Umbilical cord (tissue), 2 donors: ENCODE results near the gene KRTAP15-1. TPM values are rescaled to one million over a fixed set of nuclear protein-coding genes. Genes with fewer than 3 reads are reported as not detected.

ENCODE experiments used
- DNase-seq: peaks from one replicate; pipeline ENCODE4 v3.0.0-alpha.2; 2015; ENCODE audit warnings: low spot score
- total RNA-seq: library from RNA; depleted of rRNA; stranded (reverse); fragments of >200 nt; gene quantifications from one replicate; pipeline ENCODE4 v1.2.3, GENCODE V29; 2014; ENCODE audit warnings: low replicate concordance; ENCODE audit not compliant: insufficient read depth

KRTAP15-1 gene
- 5.5 TPM for total RNA-seq

DNA sequence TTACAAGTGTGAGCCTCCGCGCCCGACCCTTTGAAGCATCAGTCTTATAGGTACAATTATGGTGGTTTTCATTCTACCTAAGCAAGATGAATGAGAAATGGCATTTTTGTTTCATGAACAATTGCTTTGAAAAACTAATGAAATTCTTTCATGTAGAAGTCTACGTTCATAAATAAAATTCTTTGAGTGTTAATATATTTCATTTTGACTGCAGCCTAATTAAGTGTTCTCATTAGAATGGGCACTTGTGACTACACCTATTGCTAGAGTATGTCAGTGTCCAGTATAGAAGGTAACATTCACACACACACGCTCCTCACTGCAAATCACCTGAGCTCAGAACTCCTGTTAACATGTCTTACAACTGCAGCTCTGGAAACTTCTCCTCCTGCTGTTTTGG lies at the start of gene KRTAP15-1:
Gene KRTAP15-1 (plus strand): TSS at position 301 of the 400 bp plus-strand sequence. CDS start 53 bp downstream, at position 354.
- DNase-seq = no peak

GRCh38 chr21:30391492-30392025 lies 48.5 kb upstream of the KRTAP15-1 start:
- peak; percentile 8 for DNase-seq

GRCh38 chr21:30395731-30396130 lies 44.3 kb upstream of the KRTAP15-1 start, which contains the start of gene KRTAP13-1:
Gene KRTAP13-1 (plus strand): TSS chr21:30396031. CDS start chr21:30396087, 56 bp downstream.
- no peak for DNase-seq

DNA sequence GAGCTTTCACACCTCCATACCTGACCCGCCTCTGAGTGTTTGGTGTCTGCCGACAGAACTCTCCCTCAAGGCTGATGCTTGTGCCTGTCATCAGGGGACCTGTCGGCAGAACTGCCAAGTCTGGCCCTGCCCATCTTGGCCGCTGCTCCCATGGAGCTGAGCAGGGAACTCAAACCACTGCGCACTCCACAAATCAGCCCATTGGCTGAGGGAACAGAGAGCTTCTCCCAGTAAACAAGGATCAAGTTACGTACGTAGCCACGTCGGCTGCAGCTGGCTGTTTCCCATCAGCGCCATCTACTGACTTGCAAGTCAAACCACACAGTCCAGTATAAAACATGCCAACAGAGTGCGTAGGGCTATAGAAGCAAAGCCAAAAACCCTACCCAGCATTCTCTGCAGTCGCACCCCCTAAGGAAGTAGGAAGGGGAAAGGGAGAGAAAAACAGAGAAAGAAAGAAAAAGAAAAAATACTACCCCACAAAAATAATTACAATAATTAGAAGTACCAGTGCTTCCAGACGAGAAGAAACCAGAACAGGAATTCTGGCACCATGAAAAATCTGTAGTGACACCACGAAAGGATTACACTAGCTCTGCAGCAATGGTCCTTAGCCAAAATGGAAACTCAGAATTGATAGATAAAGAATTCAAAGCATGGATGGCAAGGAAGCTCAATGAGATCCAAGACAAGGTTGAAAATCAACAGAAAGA lies 31.1 kb upstream of the KRTAP15-1 start:
- peak; percentile 6 for DNase-seq

- DNase-seq = no peak
Observed at GRCh38 chr21:30415993-30416392, 24.1 kb upstream of the KRTAP15-1 start.

- no peak for DNase-seq
Observed at GRCh38 chr21:30425826-30426225, 14.2 kb upstream of the KRTAP15-1 start, which contains the start of gene KRTAP13-3. Gene KRTAP13-3 (minus strand): TSS chr21:30425926. CDS start chr21:30425912, 14 bp downstream.

GRCh38 chr21:30426731-30427130 lies 13.3 kb upstream of the KRTAP15-1 start:
- DNase-seq = no peak

GRCh38 chr21:30430170-30430655 lies 9.9 kb upstream of the KRTAP15-1 start, which contains the start of gene KRTAP13-4:
Gene KRTAP13-4 (plus strand): TSS chr21:30430220. CDS start chr21:30430276, 56 bp downstream.
- DNase-seq = no peak

GRCh38 chr21:30434033-30434631 lies 5.9 kb upstream of the KRTAP15-1 start:
- peak; percentile 15 for DNase-seq

DNA sequence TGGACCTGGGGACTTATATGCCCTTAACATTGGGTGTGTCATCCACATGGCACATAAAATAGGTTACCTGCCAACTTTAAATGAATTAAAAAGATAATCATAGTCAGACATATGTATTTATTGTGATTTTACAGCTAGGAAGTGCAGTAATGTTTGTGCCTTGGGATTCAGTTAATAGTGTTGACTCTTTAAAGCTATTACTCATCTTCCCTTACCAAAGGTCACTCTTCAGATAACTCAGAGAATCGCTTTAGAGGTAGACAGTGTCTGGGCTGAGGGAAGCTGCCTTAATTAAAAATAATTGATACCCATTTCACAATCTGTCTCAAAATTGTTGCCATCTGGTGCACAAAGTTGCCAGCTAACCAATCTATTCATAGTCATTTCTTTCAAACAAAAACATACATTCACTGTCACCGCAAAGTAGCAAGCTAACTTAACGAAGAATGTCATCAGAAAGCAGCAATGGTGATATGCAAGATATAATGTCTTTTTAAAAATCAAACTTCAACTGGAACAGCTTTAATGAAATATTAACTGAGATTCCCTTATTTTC lies 3.0 kb upstream of the KRTAP15-1 start:
- DNase-seq = no peak

DNA sequence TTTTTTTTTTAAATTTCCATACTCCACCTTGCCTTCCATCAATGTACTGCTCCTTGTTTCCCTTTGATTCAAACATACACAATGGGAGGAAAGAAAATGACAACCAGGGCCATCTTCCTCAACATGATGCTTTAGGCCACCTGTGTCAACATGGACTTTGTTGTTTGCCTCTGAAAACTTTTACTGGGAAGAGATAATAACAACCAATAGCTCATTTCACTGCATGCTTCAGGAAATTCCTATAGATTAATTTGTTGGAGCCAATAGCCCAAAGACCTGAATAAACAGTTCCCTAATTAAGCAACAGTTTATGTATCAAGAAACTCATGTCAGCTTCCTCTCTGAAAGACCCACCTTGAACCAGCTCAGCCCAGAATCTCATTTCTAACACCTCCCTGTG lies 3.2 kb downstream of the KRTAP15-1 start:
- no peak for DNase-seq

DNA sequence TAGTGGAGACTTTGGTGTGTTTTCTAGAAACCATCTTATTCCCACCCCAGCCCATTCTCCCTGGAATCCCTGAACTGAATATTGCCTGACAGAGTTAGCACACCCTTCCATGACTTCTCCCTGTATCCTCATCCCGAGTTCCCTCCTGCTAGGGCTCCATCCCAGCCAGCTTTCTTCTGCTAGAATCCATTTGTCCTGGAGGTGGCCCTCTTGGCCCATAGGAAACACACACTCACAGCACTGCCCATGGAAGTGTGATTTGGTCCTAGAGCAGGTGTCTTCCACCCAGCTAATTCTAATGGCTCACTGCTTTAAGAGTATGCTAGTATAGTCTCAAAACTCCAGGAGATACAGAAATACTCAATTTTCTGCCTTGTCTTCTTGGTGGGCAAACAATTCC lies 4.1 kb downstream of the KRTAP15-1 start:
- no peak for DNase-seq

DNA sequence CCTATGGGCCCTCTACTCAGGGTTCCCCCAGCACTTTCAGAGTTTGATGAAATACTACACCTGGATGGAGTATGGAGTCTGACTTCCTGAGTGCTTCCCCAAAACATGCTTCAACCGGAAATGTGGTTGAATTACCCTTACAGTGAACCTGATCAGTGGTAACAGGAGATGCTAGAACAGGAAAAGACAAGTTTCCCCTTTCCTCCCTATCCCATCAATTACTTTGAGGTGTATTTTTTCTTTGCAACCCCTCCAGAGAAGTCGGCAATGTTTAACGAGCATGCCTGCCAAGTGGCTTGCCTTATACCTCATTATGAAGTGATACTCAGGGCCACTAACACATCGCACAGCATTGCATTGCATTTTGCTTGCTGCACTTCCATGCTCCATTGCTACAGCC lies 7.0 kb downstream of the KRTAP15-1 start:
- DNase-seq = no peak

DNA sequence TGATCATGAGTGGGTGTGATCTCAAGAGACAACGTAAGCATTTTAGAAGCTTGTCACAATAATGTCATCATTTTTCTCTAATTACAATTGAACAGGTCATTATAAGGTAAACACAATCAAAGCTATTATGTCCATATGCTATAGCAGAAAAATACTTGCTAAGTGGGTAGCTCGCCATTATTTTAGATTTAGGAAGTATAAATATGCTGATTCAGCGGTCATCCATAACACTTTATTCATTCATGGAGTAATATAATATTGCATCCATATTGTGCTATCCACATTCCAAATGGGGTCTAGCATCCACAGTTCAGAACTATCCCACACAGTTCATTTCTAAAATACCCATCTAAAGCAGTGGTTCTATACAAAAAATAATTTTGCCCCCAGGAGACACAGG lies 8.4 kb downstream of the KRTAP15-1 start:
- DNase-seq = no peak

GRCh38 chr21:30463713-30464112 lies 23.6 kb downstream of the KRTAP15-1 start:
- DNase-seq = no peak

GRCh38 chr21:30468900-30469714 lies 29.0 kb downstream of the KRTAP15-1 start:
- no peak for DNase-seq

DNA sequence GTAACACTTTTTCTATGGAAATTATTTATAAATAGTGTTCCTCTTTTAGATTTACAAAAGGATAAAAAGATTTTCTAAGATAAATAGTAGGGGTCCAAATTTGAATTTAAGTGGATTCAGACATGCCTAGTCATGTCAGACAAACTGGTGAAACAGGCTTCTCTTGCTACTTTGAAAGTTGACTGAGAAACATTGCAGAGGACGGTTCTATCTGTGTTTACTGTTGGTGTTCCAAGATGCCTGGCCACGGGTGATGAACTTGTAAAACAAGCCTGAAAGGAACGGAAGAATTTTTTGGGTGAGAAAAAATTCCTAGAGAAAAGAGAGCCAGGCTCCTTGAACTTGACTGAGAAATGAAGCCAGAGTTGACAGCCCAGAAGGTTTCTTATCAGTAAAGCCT lies 37.9 kb downstream of the KRTAP15-1 start:
- peak; percentile 53 for DNase-seq

- DNase-seq = no peak
Observed at GRCh38 chr21:30479259-30479658, 39.2 kb downstream of the KRTAP15-1 start.

- no peak for DNase-seq
Observed at GRCh38 chr21:30480145-30480544, 40.1 kb downstream of the KRTAP15-1 start, which contains the start of gene KRTAP19-1. Gene KRTAP19-1 (minus strand): TSS chr21:30480367. CDS start chr21:30480317, 50 bp downstream.

- DNase-seq = peak; percentile 29
Observed at GRCh38 chr21:30482130-30482529, 42.1 kb downstream of the KRTAP15-1 start.

GRCh38 chr21:30486180-30486579 lies 46.1 kb downstream of the KRTAP15-1 start:
- DNase-seq = no peak
